DND-41 (cell line): Measurements from ENCODE around the gene OSTM1.

Experiments
- EZH2 ChIP-seq: IDR thresholded peaks from 3 replicates; pipeline ENCODE4 v1.6.1; 2012; ENCODE audit warnings: borderline replicate concordance, low read depth, mild to moderate bottlenecking, moderate library complexity, low read length, inconsistent platforms; ENCODE audit not compliant: severe bottlenecking
- TF ChIP-seq, protein P1 (sequence below): IDR thresholded peaks from 2 replicates; pipeline ENCODE4 v1.5.1; 2012; ENCODE audit warnings: borderline replicate concordance, low read length, moderate library complexity, mild to moderate bottlenecking; ENCODE audit not compliant: poor library complexity, severe bottlenecking; ENCODE audit errors: extremely low read depth

DNA sequence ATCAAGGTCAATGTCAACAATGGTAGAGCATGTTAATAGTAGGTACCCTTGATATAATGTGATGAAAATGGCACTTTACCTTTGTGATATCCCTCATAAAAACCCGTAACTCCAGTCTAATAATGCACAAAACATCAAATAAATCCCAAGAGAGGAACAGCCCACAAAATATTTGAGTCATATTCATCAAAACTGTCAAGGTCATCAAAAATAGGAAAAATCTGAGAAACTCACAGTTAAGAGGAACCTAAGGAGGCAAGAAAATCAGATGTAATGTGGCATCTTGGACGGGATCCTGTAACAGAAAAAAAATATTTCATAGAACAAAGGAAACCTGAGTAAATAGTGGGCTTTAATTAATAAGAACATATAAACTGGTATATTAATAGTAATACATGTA is 25.5 kb upstream of the OSTM1 start:
- TF ChIP-seq, protein P1, sequence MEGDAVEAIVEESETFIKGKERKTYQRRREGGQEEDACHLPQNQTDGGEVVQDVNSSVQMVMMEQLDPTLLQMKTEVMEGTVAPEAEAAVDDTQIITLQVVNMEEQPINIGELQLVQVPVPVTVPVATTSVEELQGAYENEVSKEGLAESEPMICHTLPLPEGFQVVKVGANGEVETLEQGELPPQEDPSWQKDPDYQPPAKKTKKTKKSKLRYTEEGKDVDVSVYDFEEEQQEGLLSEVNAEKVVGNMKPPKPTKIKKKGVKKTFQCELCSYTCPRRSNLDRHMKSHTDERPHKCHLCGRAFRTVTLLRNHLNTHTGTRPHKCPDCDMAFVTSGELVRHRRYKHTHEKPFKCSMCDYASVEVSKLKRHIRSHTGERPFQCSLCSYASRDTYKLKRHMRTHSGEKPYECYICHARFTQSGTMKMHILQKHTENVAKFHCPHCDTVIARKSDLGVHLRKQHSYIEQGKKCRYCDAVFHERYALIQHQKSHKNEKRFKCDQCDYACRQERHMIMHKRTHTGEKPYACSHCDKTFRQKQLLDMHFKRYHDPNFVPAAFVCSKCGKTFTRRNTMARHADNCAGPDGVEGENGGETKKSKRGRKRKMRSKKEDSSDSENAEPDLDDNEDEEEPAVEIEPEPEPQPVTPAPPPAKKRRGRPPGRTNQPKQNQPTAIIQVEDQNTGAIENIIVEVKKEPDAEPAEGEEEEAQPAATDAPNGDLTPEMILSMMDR: no peak
- TF ChIP-seq EZH2: no peak
